Cardiac septum (tissue), 1 donor: ENCODE results near the gene OSGIN1. TPM values are rescaled to one million over a fixed set of nuclear protein-coding genes. Genes with fewer than 3 reads are reported as not detected.

Source experiments
- DNase-seq: peaks from one replicate; pipeline ENCODE4 v3.0.0-alpha.2; 2020; ENCODE audit warnings: low spot score
- intact Hi-C: fragments of 100-400 bp; cut with DNase I; formaldehyde crosslinking; loops from one replicate; pipeline ENCODE4 v1.14.0; 2022
- total RNA-seq: library from RNA; stranded (reverse); fragmentation: NEBNext Ultra II Directional; extraction: Animal tissue kit (Norgen Biotek cat#: 25700); gene quantifications from one replicate; pipeline ENCODE4 v1.2.1, GENCODE V29; 2021
- donor health status: DM: no; HTN: no; CAD: no.

Gene OSGIN1
- total RNA-seq, 1 donor from 2014 or later, result 12.6 TPM

- intact Hi-C loops, result no loop called here
- no peak for DNase-seq
Measured at GRCh38 chr16:83980794-83981193, 27.8 kb downstream of the OSGIN1 start.

GRCh38 chr16:83981799-83982198 lies 28.8 kb downstream of the OSGIN1 start:
- intact Hi-C loops, result no loop called here
- DNase-seq, result no peak

GRCh38 chr16:83983491-83983890 lies 30.5 kb downstream of the OSGIN1 start:
- intact Hi-C loops, result no loop called here
- DNase-seq, result no peak

DNA sequence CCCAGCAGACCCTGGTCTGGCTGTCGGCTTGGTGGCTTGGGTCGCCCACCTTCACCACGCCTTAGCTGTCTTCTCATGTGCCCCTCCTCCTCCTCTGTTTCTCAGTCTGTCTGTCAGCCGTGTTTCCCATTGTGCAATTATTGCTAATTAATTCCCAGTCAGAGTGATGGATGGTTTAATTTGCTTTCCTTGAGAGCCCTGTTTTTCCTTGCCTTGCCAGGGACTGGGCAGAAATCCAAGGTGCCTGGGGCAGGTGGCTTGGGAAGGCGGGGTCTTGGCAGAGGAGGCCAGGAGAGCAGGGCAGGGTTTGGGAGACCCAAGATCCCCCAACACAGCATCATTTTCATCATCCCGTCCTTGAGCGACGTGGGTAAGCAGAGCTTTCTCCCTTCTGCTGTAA lies 36.3 kb downstream of the OSGIN1 start:
- intact Hi-C loops, result no loop called here
- no peak for DNase-seq

DNA sequence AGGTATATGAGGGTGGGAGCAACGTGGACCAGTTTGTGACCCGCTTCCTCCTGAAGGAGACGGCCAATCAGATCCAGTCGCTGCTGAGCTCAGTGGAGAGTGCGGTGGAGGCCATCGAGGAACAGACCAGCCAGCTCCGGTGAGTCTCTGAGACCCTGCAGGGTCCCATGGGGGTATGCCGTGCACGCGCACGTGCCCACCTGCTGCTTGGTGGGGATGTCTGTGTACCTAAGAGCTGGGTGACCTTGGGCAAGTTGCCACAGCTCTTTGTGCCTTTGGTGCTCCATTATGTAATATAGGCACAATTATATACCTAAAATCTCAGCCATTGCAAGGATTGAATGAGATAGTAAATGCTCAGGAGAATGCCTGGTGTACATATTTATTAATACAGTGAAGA lies 37.5 kb downstream of the OSGIN1 start:
- DNase-seq, result no peak
- intact Hi-C loops, result no loop called here

DNA sequence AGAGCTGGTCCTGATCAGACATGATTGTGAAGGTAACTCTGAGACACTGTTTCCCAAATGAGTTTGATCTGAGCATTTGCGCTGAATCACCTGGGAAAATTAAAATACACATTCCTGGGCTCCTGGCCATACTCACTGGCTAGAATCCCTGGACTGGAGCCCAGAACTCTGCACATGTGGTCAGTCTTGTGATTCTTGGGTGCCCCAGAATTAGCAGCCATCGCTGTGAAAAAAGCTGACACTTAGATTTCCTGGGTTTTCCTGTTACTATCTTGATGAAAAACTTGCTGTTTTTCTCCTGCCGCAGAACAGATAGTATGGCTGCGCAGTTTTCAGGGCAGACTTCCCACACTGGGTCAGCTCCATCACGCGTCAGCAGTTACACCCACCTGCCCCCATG lies 39.6 kb downstream of the OSGIN1 start:
- no peak for DNase-seq
- intact Hi-C loops, result no loop called here

DNA sequence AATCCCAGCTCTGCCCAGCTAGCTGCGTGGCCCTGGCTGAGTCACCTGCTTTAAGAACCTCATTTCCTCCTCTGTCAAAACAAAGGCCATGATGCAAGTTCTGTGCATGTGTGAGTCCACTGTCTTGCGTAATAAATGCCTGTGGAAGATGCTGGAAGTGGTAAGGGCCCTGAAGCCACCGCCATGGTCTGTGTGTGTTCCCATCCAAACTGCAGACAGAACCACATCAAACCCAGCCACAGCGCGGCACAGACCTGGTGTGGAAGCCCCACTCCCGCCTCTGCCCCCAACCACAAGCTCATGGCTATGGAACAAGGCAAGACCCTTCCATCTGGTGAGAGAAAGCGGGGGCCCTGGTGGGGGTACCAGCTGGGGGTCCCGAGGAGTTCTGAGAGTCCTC lies 41.0 kb downstream of the OSGIN1 start:
- peak; percentile 82 for DNase-seq
- intact Hi-C loops, result no loop called here

- no peak for DNase-seq
- intact Hi-C loops, result no loop called here
Measured at GRCh38 chr16:83994703-83995102, 41.7 kb downstream of the OSGIN1 start.

- intact Hi-C loops, result no loop called here
- no peak for DNase-seq
Measured at GRCh38 chr16:83995754-83996153, 42.7 kb downstream of the OSGIN1 start.

GRCh38 chr16:83996481-83997252 lies 43.6 kb downstream of the OSGIN1 start:
- no peak for DNase-seq
- intact Hi-C loops, result no loop called here

- no peak for DNase-seq
- intact Hi-C loops, result no loop called here
Measured at GRCh38 chr16:83998091-83998490, 45.1 kb downstream of the OSGIN1 start.

DNA sequence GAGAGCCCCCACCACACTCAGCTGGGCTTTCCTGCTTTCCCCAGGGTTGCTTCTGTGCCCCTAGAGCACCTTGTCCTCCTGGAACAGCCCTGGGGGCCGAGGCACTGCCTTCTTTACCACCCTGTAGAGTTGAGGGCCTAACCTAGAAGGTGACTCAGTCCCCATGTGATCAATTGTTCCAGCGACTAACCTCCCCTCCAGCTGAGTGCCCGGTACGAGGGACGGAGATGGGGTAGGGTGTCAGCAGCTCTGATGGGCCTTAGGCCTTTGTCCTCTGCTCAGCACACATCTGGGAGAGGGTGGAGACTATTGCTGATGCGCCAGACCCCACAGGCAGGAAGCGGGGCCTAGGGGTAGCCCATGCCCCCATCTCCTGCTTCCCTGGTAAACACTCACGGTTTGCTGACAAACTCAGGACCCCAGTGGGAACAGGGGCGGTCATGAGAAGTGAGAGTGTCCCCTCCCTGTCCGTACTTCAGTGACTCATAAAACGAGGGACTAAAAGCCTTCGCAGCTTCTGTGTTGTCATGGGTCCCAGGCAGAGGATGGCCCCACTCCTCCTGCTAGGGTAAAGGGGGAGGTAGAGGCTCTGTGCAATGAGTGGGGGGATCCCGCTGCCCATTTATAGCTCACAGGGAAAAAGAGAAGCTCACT lies 48.1 kb downstream of the OSGIN1 start:
- intact Hi-C loops, result no loop called here
- no peak for DNase-seq

DNA sequence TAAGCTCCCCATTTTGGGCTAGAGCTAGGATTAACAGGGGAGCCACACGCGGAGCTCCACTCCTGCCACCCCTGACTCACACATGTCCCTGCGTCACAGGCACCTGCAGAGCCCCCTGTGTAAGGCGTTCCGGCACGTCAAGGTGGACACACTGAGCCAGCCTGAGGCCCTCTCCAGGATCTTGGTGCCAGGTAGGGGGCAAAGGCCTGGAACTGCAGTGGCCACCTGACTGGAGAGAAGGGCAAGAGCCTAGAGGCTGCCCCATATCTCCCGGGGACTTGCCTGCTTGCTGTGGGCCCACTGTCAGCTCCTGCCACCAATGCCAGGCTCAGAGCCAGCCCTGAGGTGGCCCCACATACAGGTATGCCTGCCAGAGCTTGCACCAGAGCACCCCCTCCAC lies 48.7 kb downstream of the OSGIN1 start:
- intact Hi-C loops, result no loop called here
- no peak for DNase-seq

- intact Hi-C loops, result no loop called here
Measured at GRCh38 chr16:84003038-84003437, 50.0 kb downstream of the OSGIN1 start.

GRCh38 chr16:84004442-84004841 lies 51.4 kb downstream of the OSGIN1 start:
- DNase-seq, result no peak
- intact Hi-C loops, result no loop called here

More at GRCh38 chr16:84003038-84003437, 50.0 kb downstream of the OSGIN1 start:
- DNase-seq, result no peak

DNA sequence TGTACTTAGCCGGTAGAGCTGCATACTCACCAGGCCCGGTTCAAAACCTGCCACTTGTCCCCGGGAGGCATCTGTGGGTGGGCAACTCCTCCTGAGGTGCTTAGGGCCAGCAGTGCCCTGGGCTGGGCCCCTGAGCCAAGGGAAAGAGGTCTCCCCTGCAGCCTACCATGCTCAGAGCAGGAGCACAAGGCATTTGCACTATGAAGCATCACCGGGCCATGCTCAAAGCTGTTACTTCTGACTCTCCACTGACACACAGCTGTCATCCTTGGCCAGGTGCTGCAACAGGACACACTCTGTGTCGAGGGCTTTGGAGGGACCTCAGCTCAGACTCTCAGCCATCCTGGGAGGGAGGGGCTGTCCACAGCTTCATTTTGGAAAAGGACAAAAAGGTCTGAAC lies 52.4 kb downstream of the OSGIN1 start:
- intact Hi-C loops, result no loop called here
- no peak for DNase-seq

- no peak for DNase-seq
- intact Hi-C loops, result no loop called here
Measured at GRCh38 chr16:84007520-84007919, 54.5 kb downstream of the OSGIN1 start.

DNA sequence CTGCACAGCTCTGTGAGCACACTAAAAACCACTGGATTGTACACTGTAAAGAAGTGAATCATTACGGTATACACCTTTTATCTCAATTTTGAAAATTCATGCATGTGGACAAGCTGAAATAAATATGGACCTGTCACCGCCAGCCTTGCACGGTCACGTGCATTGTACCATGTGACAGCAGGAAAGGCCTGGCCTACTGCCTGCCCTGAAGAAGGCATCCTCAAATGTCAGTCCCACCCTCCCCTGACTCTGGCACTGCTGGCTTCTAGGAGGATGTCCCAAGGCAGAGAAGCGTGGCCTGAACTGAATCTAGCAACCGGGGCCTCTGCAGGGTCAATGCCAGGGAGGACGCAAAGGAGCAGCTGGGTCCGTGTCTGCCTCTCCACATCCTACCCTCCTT lies 54.9 kb downstream of the OSGIN1 start:
- DNase-seq, result no peak
- intact Hi-C loops, result no loop called here

GRCh38 chr16:84009282-84009681 lies 56.2 kb downstream of the OSGIN1 start:
- DNase-seq, result no peak
- intact Hi-C loops, result no loop called here

DNA sequence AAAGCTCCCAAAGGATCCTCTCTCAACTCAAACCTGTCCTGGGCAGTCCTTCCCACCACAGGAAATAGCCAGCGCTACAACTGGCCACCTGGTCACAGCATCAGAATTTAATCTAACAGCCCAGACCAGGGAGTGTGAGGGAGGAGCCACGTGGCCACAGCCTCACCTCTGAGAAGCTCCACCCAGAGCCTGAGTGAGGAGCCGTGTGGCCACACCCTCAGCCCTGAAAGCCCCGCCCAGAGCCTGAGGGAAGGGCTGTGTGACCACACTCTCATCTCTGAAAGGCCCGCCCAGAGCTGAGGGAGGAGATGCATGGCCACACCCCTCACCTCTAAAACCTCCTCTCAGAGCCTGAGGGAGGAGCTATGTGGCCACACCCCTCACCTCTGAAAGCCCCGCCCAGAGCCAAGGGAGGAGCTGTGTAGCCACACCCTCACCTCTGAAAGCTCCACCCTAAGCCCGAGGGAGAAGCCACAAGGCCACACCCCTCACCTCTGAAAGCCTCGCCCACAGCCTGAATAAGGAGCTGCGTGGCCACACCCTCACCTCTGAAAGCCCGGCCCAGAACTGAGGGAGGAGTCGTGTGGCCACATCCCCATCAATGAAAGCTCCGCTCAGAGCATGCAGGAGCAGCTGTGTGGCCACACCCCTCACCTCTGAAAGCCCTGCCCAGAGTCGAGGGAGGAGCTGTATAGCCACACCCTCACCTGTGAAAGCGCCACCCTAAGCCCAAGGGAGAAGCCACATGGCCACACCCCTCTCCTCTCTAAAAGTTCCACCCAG lies 60.9 kb downstream of the OSGIN1 start:
- DNase-seq, result peak; percentile 82
- intact Hi-C loops, result no loop called here
